Measurements from ENCODE around the gene PCDHA8. TPM values are rescaled to one million over a fixed set of nuclear protein-coding genes. Genes with fewer than 3 reads are reported as not detected.

PCDHA8 gene
- total RNA-seq, 1 donor from 2014 or later = 5.4 TPM

DNA sequence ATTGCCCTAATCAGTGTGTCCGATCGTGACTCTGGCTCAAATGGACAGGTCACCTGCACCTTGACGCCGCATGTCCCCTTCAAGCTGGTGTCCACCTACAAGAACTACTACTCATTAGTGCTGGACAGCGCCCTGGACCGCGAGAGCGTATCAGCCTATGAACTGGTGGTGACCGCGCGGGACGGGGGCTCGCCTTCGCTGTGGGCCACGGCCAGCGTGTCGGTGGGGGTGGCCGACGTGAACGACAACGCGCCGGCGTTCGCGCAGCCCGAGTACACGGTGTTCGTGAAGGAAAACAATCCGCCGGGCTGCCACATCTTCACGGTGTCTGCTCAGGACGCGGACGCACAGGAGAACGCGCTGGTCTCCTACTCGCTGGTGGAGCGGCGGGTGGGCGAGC lies 42.4 kb downstream of the PCDHA8 start:
- peaks cover 59% of the 10 kb centered on the region for H3K36me3 Mint-ChIP-seq
- H3K4me1 Mint-ChIP-seq = no peaks in the 10 kb centered on the region
- no peak overlapping the region for H3K27ac Mint-ChIP-seq
- no peaks in the 10 kb centered on the region for H3K27me3 Mint-ChIP-seq (ENCODE audit: low read depth)
- H3K9me3 Mint-ChIP-seq = peaks cover 46% of the 10 kb centered on the region
- TF ChIP-seq, protein P1, sequence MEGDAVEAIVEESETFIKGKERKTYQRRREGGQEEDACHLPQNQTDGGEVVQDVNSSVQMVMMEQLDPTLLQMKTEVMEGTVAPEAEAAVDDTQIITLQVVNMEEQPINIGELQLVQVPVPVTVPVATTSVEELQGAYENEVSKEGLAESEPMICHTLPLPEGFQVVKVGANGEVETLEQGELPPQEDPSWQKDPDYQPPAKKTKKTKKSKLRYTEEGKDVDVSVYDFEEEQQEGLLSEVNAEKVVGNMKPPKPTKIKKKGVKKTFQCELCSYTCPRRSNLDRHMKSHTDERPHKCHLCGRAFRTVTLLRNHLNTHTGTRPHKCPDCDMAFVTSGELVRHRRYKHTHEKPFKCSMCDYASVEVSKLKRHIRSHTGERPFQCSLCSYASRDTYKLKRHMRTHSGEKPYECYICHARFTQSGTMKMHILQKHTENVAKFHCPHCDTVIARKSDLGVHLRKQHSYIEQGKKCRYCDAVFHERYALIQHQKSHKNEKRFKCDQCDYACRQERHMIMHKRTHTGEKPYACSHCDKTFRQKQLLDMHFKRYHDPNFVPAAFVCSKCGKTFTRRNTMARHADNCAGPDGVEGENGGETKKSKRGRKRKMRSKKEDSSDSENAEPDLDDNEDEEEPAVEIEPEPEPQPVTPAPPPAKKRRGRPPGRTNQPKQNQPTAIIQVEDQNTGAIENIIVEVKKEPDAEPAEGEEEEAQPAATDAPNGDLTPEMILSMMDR (IDR thresholded peaks at IDR 0.05; ENCODE audit: unreplicated experiment) = no peak
- H3K4me3 Mint-ChIP-seq = no peak overlapping the region
- no peak for DNase-seq (ENCODE audit: low spot score in 2 of 2, unreplicated experiment in 2 of 2)

DNA sequence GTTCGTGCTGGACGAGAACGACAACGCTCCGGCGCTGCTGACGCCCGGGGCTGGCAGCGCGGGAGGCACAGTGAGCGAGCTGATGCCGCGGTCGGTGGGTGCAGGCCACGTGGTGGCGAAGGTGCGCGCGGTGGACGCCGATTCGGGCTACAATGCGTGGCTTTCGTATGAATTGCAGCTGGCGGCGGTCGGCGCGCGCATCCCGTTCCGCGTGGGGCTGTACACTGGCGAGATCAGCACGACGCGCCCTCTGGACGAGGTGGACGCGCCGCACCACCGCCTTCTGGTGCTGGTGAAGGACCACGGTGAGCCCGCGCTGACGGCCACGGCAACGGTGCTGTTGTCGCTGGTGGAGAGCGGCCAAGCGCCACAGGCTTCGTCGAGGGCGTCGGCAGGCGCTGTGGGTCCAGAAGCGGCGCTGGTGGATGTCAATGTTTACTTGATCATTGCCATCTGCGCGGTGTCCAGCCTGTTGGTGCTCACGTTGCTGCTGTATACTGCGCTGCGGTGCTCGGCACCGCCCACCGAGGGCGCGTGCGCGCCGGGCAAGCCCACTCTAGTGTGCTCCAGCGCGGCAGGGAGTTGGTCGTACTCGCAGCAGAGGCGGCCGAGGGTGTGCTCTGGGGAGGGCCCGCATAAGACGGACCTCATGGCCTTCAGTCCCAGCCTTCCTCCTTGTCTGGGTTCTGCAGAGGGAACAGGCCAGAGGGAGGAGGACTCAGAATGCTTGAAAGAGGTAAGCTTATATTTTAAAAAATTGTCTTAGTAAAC lies 43.1 kb downstream of the PCDHA8 start:
- DNase-seq (ENCODE audit: low spot score in 2 of 2, unreplicated experiment in 2 of 2) = no peak
- H3K27me3 Mint-ChIP-seq (ENCODE audit: low read depth) = no peaks in the 10 kb centered on the region
- peaks cover 41% of the 10 kb centered on the region for H3K9me3 Mint-ChIP-seq
- no peak overlapping the region for H3K4me3 Mint-ChIP-seq
- H3K36me3 Mint-ChIP-seq = peaks cover 53% of the 10 kb centered on the region
- TF ChIP-seq, protein P1 (IDR thresholded peaks at IDR 0.05; ENCODE audit: unreplicated experiment) = no peak
- no peaks in the 10 kb centered on the region for H3K4me1 Mint-ChIP-seq
- no peak overlapping the region for H3K27ac Mint-ChIP-seq

Other genes starting within 250 kb of the PCDHA8 start
- gene CD14, start 208.0 kb upstream of the PCDHA8 start, total RNA-seq = 0.34 to 0.63 TPM (median 0.35 TPM) in 3 replicates
- 20.6 to 21.2 TPM (median 21.0 TPM) in 3 replicates for gene TMCO6, start 201.7 kb upstream of the PCDHA8 start, total RNA-seq
- gene NDUFA2, start 193.6 kb upstream of the PCDHA8 start, total RNA-seq = 41.2 to 46.9 TPM (median 45.5 TPM) in 3 replicates
- 85.0 to 85.8 TPM (median 85.8 TPM) in 3 replicates for gene IK, start 193.4 kb upstream of the PCDHA8 start, total RNA-seq
- 24.9 to 26.8 TPM (median 26.0 TPM) in 3 replicates for gene WDR55, start 176.3 kb upstream of the PCDHA8 start, total RNA-seq
- gene DND1, start 167.6 kb upstream of the PCDHA8 start, total RNA-seq = 3.3 to 3.9 TPM (median 3.5 TPM) in 3 replicates
- 73.7 to 77.2 TPM (median 76.9 TPM) in 3 replicates for gene HARS1, start 149.8 kb upstream of the PCDHA8 start, total RNA-seq
- gene HARS2, start 149.7 kb upstream of the PCDHA8 start, total RNA-seq = 32.4 to 35.6 TPM (median 33.5 TPM) in 3 replicates
- 49.8 to 52.2 TPM (median 50.7 TPM) in 3 replicates for gene ZMAT2, start 140.7 kb upstream of the PCDHA8 start, total RNA-seq
- not detected in 3 replicates for gene PCDHA1, start 55.0 kb upstream of the PCDHA8 start, total RNA-seq
- gene PCDHA2, start 46.3 kb upstream of the PCDHA8 start, total RNA-seq = 0.44 to 0.88 TPM (median 0.87 TPM) in 3 replicates
- gene PCDHA3, start 40.1 kb upstream of the PCDHA8 start, total RNA-seq = 0.31 to 0.40 TPM (median 0.32 TPM) in 3 replicates
- gene PCDHA4, start 34.1 kb upstream of the PCDHA8 start, total RNA-seq = 18.8 to 20.9 TPM (median 19.8 TPM) in 3 replicates
- gene PCDHA5, start 19.6 kb upstream of the PCDHA8 start, total RNA-seq = 3.6 to 3.7 TPM (median 3.6 TPM) in 3 replicates
- gene PCDHA6, start 13.2 kb upstream of the PCDHA8 start, total RNA-seq = 14.5 to 15.7 TPM (median 15.2 TPM) in 3 replicates
- gene PCDHA7, start 6.9 kb upstream of the PCDHA8 start, total RNA-seq = 4.2 to 5.5 TPM (median 4.5 TPM) in 3 replicates
- gene PCDHA9, start 7.2 kb downstream of the PCDHA8 start, total RNA-seq = 3.1 to 4.0 TPM (median 3.4 TPM) in 3 replicates
- gene PCDHA10, start 14.7 kb downstream of the PCDHA8 start, total RNA-seq = 18.6 to 20.1 TPM (median 19.8 TPM) in 3 replicates
- 11.7 to 12.8 TPM (median 11.8 TPM) in 3 replicates for gene PCDHA11, start 27.8 kb downstream of the PCDHA8 start, total RNA-seq
- 22.5 to 22.8 TPM (median 22.5 TPM) in 3 replicates for gene PCDHA12, start 34.1 kb downstream of the PCDHA8 start, total RNA-seq
- gene PCDHA13, start 40.9 kb downstream of the PCDHA8 start, total RNA-seq = 5.4 to 6.1 TPM (median 5.8 TPM) in 3 replicates
- gene PCDHAC1, start 85.1 kb downstream of the PCDHA8 start, total RNA-seq = 9.2 to 10.1 TPM (median 9.7 TPM) in 3 replicates
- 12.1 to 12.7 TPM (median 12.4 TPM) in 3 replicates for gene PCDHAC2, start 125.3 kb downstream of the PCDHA8 start, total RNA-seq
- 0.16 to 0.18 TPM (median 0.16 TPM) in 3 replicates for gene PCDHB1, start 210.2 kb downstream of the PCDHA8 start, total RNA-seq

Measured in mesothelial cell of epicardium (in vitro differentiated cells).